HEK293T (cell line): Measurements from ENCODE around the gene C10orf67.

Experiments used
- ARNT ChIP-seq: fragments of 450-650 bp; IDR thresholded peaks from 2 replicates; pipeline ENCODE4 v1.6.1; 2017; ENCODE audit warnings: mild to moderate bottlenecking
- BHLHE40 ChIP-seq: fragments of 450-650 bp; IDR thresholded peaks from 2 replicates; pipeline ENCODE4 v1.6.1; 2016; ENCODE audit warnings: mild to moderate bottlenecking, moderate library complexity, borderline replicate concordance
- CTBP1 ChIP-seq: fragments of 450-650 bp; IDR thresholded peaks from 2 replicates; pipeline ENCODE4 v1.6.1; 2016; ENCODE audit warnings: borderline replicate concordance
- ELF4 ChIP-seq: fragments of 450-650 bp; IDR thresholded peaks from 2 replicates; pipeline ENCODE4 v1.6.1; 2017; ENCODE audit warnings: antibody characterized with exemption
- FOXA1 ChIP-seq: fragments of 450-650 bp; IDR thresholded peaks from 2 replicates; pipeline ENCODE4 v1.6.1; 2016; ENCODE audit warnings: mild to moderate bottlenecking
- HDGF ChIP-seq: fragments of 450-650 bp; IDR thresholded peaks from 2 replicates; pipeline ENCODE4 v1.6.1; 2017; ENCODE audit warnings: antibody characterized with exemption, borderline replicate concordance
- LEF1 ChIP-seq: fragments of 450-650 bp; IDR thresholded peaks from 2 replicates; pipeline ENCODE4 v1.6.1; 2017; ENCODE audit warnings: mild to moderate bottlenecking, borderline replicate concordance
- NFRKB ChIP-seq: fragments of 450-650 bp; IDR thresholded peaks from 2 replicates; pipeline ENCODE4 v1.6.1; 2016; ENCODE audit warnings: mild to moderate bottlenecking, moderate library complexity
- SP1 ChIP-seq: fragments of 450-650 bp; IDR thresholded peaks from 2 replicates; pipeline ENCODE4 v1.6.1; 2017
- SUZ12 ChIP-seq: fragments of 450-650 bp; IDR thresholded peaks from 2 replicates; pipeline ENCODE4 v1.6.1; 2016; ENCODE audit warnings: mild to moderate bottlenecking
- TARDBP ChIP-seq: fragments of 450-650 bp; IDR thresholded peaks from 2 replicates; pipeline ENCODE4 v1.6.1; 2016
- ZNF384 ChIP-seq: fragments of 450-650 bp; IDR thresholded peaks from 2 replicates; pipeline ENCODE4 v1.6.1; 2016

DNA sequence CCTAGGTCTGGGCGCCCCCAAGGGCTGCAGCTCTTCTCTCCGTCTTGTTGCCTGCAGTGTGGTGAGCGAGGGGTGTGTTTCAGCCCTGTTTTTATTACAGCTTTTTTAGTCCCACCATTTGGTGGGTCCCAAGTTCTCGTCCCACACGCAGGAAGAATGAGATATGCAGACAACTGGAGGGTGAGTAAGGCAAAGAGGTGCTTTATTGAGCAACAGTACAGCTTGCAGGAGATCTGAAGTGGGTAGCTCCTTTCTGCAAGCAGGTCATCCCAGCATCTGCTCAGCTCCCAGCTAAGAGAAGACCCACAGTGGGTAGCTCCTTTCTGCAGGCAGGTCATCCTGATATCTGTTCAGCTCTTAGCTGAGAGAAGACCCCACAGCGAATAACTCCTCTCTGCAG lies 28.2 kb downstream of the C10orf67 start:
- TF ChIP-seq BHLHE40, result no peak
- TF ChIP-seq ELF4, result no peak
- TF ChIP-seq FOXA1, result no peak
- no peak for TF ChIP-seq CTBP1
- TF ChIP-seq ARNT, result no peak
- TF ChIP-seq ZNF384, result no peak
- no peak for TF ChIP-seq NFRKB
- TF ChIP-seq SUZ12, result no peak
- no peak for TF ChIP-seq TARDBP
- TF ChIP-seq SP1, result no peak
- TF ChIP-seq LEF1, result no peak
- no peak for TF ChIP-seq HDGF
